ENCODE results near the gene DYRK1B. TPM values are rescaled to one million over a fixed set of nuclear protein-coding genes. Genes with fewer than 3 reads are reported as not detected.

The DYRK1B gene
- polyA plus RNA-seq, 2 of the 4 experiments (the other 2 are of a cell fraction): 13.8 to 18.6 TPM

DNA sequence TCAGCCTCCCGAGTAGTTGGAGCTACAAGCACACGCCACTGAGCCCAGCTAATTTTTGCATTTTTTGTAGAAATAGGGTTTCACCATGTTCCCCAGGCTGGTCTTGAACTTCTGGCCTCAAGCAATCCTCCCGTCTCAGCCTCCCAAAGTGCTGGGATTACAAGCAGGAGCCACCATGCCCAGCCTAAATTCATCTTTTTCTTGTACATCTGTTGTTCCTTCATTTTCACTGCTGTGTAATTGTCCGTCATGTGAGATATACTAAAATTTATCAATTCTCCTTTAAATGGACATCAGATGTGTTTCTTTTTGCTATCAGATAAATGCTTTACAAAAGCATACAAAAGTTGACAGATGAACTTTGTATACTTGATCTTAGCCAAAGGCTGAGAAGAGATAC lies 22.9 kb downstream of the DYRK1B start:
- Histone ChIP-seq H3K4me2 (no peak overlapping the region), H3K27ac (no peak overlapping the region), H3K9me3 (peaks cover 12% of the 10 kb centered on the region; the same call in 2 of the 3 replicates), H3K4me3 (no peak overlapping the region), H3K4me1 (no peaks in the 10 kb centered on the region)
- DNase-seq (ENCODE audit: low read depth in 1 of 2, low spot score in 1 of 2): no peak
- ATAC-seq: no peak
- TF ChIP-seq ZSCAN20 (CRISPR knock-in tag; IDR thresholded peaks at IDR 0.05) (no peak), JUN (IDR thresholded peaks at IDR 0.05) (no peak), CBX2 (IDR thresholded peaks at IDR 0.05; ENCODE audit: borderline replicate concordance, low read depth) (no peak), SMC3 (IDR thresholded peaks at IDR 0.05) (no peak), MYC (IDR thresholded peaks at IDR 0.05; ENCODE audit: borderline replicate concordance, low read length) (no peak), ELK1 (IDR thresholded peaks at IDR 0.05; ENCODE audit: low read depth, low read length) (no peak), CEBPB (IDR thresholded peaks at IDR 0.05) (no peak), HEYL (CRISPR knock-in tag; IDR thresholded peaks at IDR 0.05) (no peak), GATA3 (IDR thresholded peaks at IDR 0.05; ENCODE audit: borderline replicate concordance) (no peak), MAFK (IDR thresholded peaks at IDR 0.05; ENCODE audit: partially characterized antibody) (no peak), CHD4 (IDR thresholded peaks at IDR 0.05; ENCODE audit: borderline replicate concordance) (no peak), POLR2A (IDR thresholded peaks at IDR 0.05; ENCODE audit: low read length) (no peak), BHLHE40 (IDR thresholded peaks at IDR 0.05; ENCODE audit: low read depth, low read length) (no peak), MAZ (IDR thresholded peaks at IDR 0.05; ENCODE audit: borderline replicate concordance, low read depth, low read length) (no peak), RARB (CRISPR knock-in tag; IDR thresholded peaks at IDR 0.05) (no peak), FOXS1 (CRISPR knock-in tag; IDR thresholded peaks at IDR 0.05) (no peak)
- TF ChIP-seq, protein P1, sequence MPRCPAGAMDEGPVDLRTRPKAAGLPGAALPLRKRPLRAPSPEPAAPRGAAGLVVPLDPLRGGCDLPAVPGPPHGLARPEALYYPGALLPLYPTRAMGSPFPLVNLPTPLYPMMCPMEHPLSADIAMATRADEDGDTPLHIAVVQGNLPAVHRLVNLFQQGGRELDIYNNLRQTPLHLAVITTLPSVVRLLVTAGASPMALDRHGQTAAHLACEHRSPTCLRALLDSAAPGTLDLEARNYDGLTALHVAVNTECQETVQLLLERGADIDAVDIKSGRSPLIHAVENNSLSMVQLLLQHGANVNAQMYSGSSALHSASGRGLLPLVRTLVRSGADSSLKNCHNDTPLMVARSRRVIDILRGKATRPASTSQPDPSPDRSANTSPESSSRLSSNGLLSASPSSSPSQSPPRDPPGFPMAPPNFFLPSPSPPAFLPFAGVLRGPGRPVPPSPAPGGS (IDR thresholded peaks at IDR 0.05): no peak
- WGBS (ENCODE audit: missing lambda C conversion rate): 61% methylated on average over 4 of the region's 4 CpGs
- CTCF ChIA-PET: interaction anchor here (0.6 to 1.6 kb wide), 2 partner anchors 15 to 25 kb away, joined by 3 to 6 read pairs; no protein-coding TSS in a partner anchor
- POLR2A ChIA-PET: interaction anchor here (1.0 kb wide), 1 partner anchor 23 kb away, joined by 3 read pairs; the partner anchor contains the start of gene DYRK1B
- peak; percentile 85 for FAIRE-seq

DNA sequence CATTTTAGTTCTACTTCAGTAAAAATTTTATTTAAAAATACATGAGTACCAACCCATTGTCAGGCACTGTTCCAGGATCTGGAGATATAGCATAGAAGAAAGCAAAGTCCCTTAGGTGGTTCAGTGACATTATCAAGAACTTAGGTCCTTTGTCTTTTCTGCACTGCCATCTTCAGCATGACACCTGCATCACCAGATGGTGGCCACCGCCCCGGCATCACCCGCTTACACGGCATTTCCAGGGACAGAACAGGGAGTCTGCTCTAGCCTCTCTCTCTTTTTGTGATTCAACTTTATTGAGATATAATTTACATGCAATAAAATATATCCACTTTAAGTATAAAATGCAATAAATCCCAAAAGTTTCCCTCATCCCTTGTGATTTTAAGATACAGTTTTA lies 23.5 kb downstream of the DYRK1B start:
- ChIA-PET CTCF (interaction anchor here (1.6 kb wide), 1 partner anchor 25 kb away, joined by 6 read pairs; no protein-coding TSS in a partner anchor), POLR2A (interaction anchor here (1.0 kb wide), 1 partner anchor 23 kb away, joined by 3 read pairs; the partner anchor contains the start of gene DYRK1B)
- 89% methylated on average over 4 of the region's 4 CpGs for WGBS (ENCODE audit: missing lambda C conversion rate)
- no peak for ATAC-seq
- peak; percentile 72 for FAIRE-seq
- Histone ChIP-seq H3K27ac (no peak overlapping the region), H3K9me3 (peaks cover 12% of the 10 kb centered on the region; the same call in 2 of the 3 replicates), H3K4me2 (no peak overlapping the region), H3K4me1 (no peaks in the 10 kb centered on the region), H3K4me3 (no peak overlapping the region)
- TF ChIP-seq ZC3H11A (IDR thresholded peaks at IDR 0.05): no peak
- TF ChIP-seq EHF (CRISPR knock-in tag; IDR thresholded peaks at IDR 0.05): no peak
- no peak for TF ChIP-seq ZFP36 (IDR thresholded peaks at IDR 0.05; ENCODE audit: borderline replicate concordance, partially characterized antibody)
- TF ChIP-seq TP53 (CRISPR knock-in tag; IDR thresholded peaks at IDR 0.05): no peak
- TF ChIP-seq RARB (CRISPR knock-in tag; IDR thresholded peaks at IDR 0.05): no peak
- no peak for TF ChIP-seq BHLHE40 (IDR thresholded peaks at IDR 0.05; ENCODE audit: low read depth, low read length)
- TF ChIP-seq ESRRA (IDR thresholded peaks at IDR 0.05; ENCODE audit: borderline replicate concordance, low read length): no peak
- TF ChIP-seq MAZ (IDR thresholded peaks at IDR 0.05; ENCODE audit: borderline replicate concordance, low read depth, low read length): no peak
- TF ChIP-seq ELK1 (IDR thresholded peaks at IDR 0.05; ENCODE audit: low read depth, low read length): no peak
- DNase-seq (ENCODE audit: low read depth in 1 of 2, low spot score in 1 of 2): no peak
